Endometrial microvascular endothelial cells (primary cell): ENCODE measurements around the gene MFGE8. TPM values are rescaled to one million over a fixed set of nuclear protein-coding genes. Genes with fewer than 3 reads are reported as not detected.

Source experiments
- in situ Hi-C: cut with HindIII; loops from 2 replicates; pipeline ENCODE4 v1.10.0; 2017; ENCODE audit warnings: low sequenced_read_pairs, low pct_unique_long_range_greater_than_20kb; ENCODE audit errors: inconsistent ontology term
- total RNA-seq: library from RNA; depleted of rRNA; stranded (reverse); fragments of >200 nt; gene quantifications from one replicate; pipeline ENCODE4 v1.2.3, GENCODE V29; 2015; ENCODE audit errors: inconsistent ontology term

MFGE8 gene
- total RNA-seq, 1 donor from 2014 or later, result 28.6 TPM

- in situ Hi-C loops, result no loop called here
These were observed 63.7 kb downstream of the MFGE8 start for GRCh38 chr15:88849376-88850072.

Other genes with a start within 250 kb of the MFGE8 start
- gene ACAN, start 109.9 kb downstream of the MFGE8 start, total RNA-seq, result 0.37 TPM
- gene HAPLN3, start 17.8 kb downstream of the MFGE8 start, total RNA-seq, result 1.9 TPM
- gene ABHD2, start 175.1 kb upstream of the MFGE8 start, total RNA-seq, result 62.9 TPM